Epithelial cell of esophagus (primary cell): ENCODE measurements around the gene FSTL1.

Experiments
- DNase-seq: peaks from one replicate; pipeline ENCODE4 v3.0.0; 2010; ENCODE audit warnings: low read depth
- H3K4me3 ChIP-seq: 2 replicates; pipeline ENCODE4 v1.5.1; 2011; ENCODE audit warnings: mild to moderate bottlenecking, low read length, control low read depth
- TF ChIP-seq, protein P1 (sequence below): IDR thresholded peaks from 2 replicates; pipeline ENCODE4 v1.5.1; 2011; ENCODE audit warnings: low read depth, mild to moderate bottlenecking, low read length, control low read depth, inconsistent platforms; ENCODE audit not compliant: insufficient read depth; ENCODE audit errors: missing control alignments

The FSTL1 gene

DNA sequence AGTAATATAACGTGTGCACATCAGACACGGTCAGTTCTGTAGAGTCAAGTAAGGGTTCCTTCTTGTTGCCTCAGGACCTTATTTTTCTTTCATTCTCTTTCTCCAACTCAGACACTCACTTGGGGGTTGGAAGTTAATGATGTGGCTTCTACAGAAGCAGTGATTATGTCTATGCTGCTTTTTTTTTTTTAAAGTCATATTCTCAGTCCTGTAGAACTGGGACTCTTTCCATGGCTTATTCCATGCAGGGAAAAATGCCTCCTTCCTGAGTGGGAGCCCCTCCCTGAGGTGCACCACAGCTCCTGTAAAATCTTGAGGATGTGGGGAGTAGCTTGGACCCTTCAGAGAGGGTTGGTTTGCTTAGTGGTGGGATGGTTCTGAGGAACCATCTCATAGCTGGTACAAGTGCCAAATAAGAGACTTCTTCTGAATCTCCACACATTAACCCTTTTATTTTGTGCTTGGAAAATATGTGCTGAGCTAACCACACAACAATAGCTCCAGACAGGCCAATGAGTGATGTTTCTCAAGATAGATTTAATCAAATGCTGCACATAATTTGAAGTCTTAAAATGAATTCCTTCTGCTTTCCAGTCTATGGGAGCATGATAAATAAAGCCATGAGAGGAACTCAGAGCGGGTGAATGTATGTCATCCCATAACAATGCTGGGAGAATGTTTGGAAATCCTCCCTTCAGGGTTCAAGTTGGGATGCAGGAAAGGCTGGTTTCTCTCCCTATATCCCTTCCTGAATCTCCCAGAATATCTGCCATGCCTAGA, 23.3 kb upstream of the FSTL1 start:
- no peak overlapping the region for H3K4me3 ChIP-seq
- no peak for DNase-seq
- TF ChIP-seq, protein P1, sequence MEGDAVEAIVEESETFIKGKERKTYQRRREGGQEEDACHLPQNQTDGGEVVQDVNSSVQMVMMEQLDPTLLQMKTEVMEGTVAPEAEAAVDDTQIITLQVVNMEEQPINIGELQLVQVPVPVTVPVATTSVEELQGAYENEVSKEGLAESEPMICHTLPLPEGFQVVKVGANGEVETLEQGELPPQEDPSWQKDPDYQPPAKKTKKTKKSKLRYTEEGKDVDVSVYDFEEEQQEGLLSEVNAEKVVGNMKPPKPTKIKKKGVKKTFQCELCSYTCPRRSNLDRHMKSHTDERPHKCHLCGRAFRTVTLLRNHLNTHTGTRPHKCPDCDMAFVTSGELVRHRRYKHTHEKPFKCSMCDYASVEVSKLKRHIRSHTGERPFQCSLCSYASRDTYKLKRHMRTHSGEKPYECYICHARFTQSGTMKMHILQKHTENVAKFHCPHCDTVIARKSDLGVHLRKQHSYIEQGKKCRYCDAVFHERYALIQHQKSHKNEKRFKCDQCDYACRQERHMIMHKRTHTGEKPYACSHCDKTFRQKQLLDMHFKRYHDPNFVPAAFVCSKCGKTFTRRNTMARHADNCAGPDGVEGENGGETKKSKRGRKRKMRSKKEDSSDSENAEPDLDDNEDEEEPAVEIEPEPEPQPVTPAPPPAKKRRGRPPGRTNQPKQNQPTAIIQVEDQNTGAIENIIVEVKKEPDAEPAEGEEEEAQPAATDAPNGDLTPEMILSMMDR = no peak

DNA sequence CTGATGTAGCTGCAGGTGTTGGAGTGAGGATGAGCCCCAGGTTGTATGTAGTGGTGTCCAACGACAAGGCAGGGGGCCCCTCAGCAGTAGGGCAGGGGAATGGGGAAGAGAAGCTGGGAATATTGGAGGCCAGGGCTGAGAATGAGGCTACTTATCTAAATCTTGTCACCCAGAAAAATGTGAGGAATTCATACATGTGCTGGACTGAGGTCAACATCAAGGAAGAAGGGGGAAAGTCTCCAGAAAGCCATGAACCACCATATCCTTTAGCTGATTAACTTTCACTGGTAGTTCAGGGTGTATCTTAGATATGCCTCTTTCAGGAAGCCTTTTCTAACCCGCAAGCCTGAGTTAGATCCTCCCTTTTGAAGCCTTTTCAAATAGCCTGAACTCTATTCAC, 22.6 kb upstream of the FSTL1 start:
- TF ChIP-seq, protein P1 = no peak
- no peak for DNase-seq
- no peak overlapping the region for H3K4me3 ChIP-seq

DNA sequence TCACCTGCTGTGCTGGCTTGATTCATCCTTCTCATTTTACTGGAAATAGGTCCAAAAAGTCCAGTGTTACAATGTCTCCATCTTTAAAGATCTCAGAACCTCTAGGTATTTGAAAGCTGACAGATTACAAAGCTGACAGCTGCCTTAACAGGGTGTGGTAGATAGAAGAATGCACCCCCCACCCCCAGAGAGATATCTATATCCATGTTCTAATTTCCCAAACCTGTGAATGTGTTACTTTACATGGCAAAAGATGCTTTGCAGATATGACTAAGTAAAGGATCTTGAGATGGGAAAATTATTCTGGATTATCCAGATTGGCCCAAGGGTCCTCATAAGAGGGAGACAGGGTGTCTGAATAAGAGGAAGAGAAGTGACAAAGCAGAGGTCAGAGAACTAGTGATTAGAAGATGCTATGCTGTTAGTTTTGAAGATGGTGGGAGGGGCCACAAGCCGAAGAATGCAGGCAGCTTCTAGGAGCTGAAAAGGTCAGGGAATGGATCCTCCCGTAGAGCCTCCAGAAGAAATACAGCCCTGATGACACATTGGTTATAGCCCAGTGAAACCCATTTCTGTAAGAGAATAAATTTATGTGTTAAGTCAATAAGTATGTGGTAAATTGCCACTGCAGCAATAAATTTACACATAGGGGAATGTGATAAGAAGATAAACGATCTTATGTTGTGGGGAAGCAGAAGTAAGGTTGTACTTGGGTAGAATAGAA, 21.5 kb upstream of the FSTL1 start:
- TF ChIP-seq, protein P1 = no peak
- no peak overlapping the region for H3K4me3 ChIP-seq
- DNase-seq = no peak

DNA sequence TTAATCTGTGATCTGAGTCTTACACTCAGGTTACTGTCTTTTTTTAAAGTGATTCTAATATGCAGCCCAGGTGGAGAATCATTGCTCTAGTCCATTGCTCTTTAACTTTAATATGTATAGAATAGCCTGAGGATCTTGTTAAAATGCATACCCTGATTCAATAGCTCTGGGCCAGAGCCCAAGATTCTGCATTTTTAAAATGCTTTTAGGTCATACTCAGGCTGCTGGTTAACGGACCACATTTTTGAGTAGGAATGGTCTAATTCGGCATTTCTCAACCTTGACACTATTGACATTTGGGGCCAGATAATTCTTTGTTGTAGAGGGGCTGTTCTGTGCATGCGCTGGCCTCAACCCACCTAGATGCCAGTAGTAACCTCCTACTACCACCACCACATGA, 20.9 kb upstream of the FSTL1 start:
- no peak for DNase-seq
- TF ChIP-seq, protein P1 = no peak
- no peak overlapping the region for H3K4me3 ChIP-seq

DNA sequence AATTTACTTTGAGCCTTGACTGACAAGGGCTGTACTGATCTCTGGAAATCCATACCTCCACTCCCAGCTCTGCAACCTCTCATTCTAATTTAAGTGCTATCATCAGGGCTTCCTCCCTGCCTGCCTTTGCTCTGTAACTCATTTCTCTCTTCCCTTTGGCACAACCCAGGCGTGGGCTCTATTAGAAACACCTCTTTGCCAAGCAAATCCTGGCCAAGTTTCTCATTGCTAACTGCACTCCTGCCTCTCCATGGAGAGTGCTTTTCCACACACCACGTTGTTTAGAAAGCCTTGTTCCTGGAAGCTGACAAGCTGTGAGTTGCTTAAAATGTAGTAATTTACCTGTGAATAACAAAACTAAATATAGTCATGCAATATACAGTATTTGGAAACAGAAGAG, 20.1 kb upstream of the FSTL1 start:
- TF ChIP-seq, protein P1 = no peak
- H3K4me3 ChIP-seq = no peak overlapping the region
- DNase-seq = peak; percentile 29

DNA sequence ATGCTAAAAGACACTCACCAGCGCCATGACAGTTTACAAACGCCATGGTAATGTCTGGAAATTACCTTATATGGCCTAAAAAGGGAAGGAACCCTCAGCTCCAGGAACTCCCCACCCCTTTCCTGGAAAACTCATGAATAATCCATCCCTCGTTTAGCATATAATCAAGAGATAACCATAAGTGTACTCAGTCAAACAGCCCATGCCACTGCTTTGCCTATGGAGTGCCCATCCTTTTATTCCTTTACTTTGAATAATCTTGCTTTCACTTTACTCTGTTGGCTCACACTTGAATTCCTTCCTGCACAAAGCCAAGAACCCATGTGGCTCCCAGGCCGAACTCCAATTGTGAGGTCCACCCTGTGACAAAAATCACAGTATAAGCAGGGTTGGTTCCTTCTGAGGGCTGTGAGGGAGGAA, 19.1 kb upstream of the FSTL1 start:
- no peak overlapping the region for H3K4me3 ChIP-seq

More for the DNA sequence above, 19.1 kb upstream of the FSTL1 start:
- no peak for DNase-seq
- TF ChIP-seq, protein P1 = no peak
